OCI-LY1 (cell line): ENCODE data around the gene CDKL5.

ENCODE experiments used
- CTCF ChIP-seq: fragments of 200-600 bp; sonication (generic), shearing (Covaris generic); IDR thresholded peaks from 2 replicates; pipeline ENCODE4 v1.5.1; 2017; ENCODE audit warnings: mild to moderate bottlenecking, antibody characterized with exemption, low read length, moderate library complexity, mixed read lengths
- EZH2 ChIP-seq: fragments of 200-600 bp; sonication (generic), shearing (Covaris generic); IDR thresholded peaks from 2 replicates; pipeline ENCODE4 v1.8.0; 2017; ENCODE audit warnings: borderline replicate concordance, mixed run types, mild to moderate bottlenecking, antibody characterized with exemption, low read length, moderate library complexity, mixed read lengths

- no peak for TF ChIP-seq CTCF
- TF ChIP-seq EZH2, result no peak
These were observed 10.6 kb downstream of the CDKL5 start for GRCh38 chrX:18436017-18436416.
